GM18870 (cell line): ENCODE results near the gene MUC4.
"Not testable (repeated sequence)": the region's sequence is repeated elsewhere in the genome, so short reads cannot be mapped to it uniquely, and the experiment has no call there.

Experiments used
- ATAC-seq: cut with Tn5 transposase; IDR thresholded peaks from one replicate; pipeline ENCODE4 v1.9.1; 2021; ENCODE audit warnings: moderate library complexity; ENCODE audit not compliant: unreplicated experiment

MUC4 gene

GRCh38 chr3:195835791-195836190 lies 24.1 kb upstream of the MUC4 start:
- ATAC-seq, result no peak

- no peak for ATAC-seq
Measured at GRCh38 chr3:195834675-195835583, 23.2 kb upstream of the MUC4 start.

- ATAC-seq, result no peak
Measured at GRCh38 chr3:195829897-195830254, 18.1 kb upstream of the MUC4 start.

GRCh38 chr3:195828762-195829161 lies 17.0 kb upstream of the MUC4 start:
- ATAC-seq, result no peak

GRCh38 chr3:195825857-195826804 lies 14.4 kb upstream of the MUC4 start:
- no peak for ATAC-seq

- no peak for ATAC-seq
Measured at GRCh38 chr3:195825191-195825588, 13.5 kb upstream of the MUC4 start.

GRCh38 chr3:195824425-195825190 lies 12.9 kb upstream of the MUC4 start:
- not testable (repeated sequence) for ATAC-seq

- ATAC-seq, result no peak
Measured at GRCh38 chr3:195823999-195824398, 12.3 kb upstream of the MUC4 start.

- ATAC-seq, result no peak
Measured at GRCh38 chr3:195823280-195823679, 11.6 kb upstream of the MUC4 start.

- ATAC-seq, result no peak
Measured at GRCh38 chr3:195822131-195822696, 10.5 kb upstream of the MUC4 start.

GRCh38 chr3:195821403-195822130 lies 9.8 kb upstream of the MUC4 start:
- no peak for ATAC-seq

- ATAC-seq, result no peak
Measured at GRCh38 chr3:195820901-195821300, 9.2 kb upstream of the MUC4 start.

- ATAC-seq, result no peak
Measured at GRCh38 chr3:195820186-195820585, 8.5 kb upstream of the MUC4 start.

GRCh38 chr3:195818301-195818700 lies 6.6 kb upstream of the MUC4 start:
- no peak for ATAC-seq

GRCh38 chr3:195817578-195818135 lies 5.9 kb upstream of the MUC4 start:
- ATAC-seq, result no peak

GRCh38 chr3:195816276-195816913 lies 4.7 kb upstream of the MUC4 start:
- not testable (repeated sequence) for ATAC-seq

- no peak for ATAC-seq
Measured at GRCh38 chr3:195815169-195815771, 3.5 kb upstream of the MUC4 start.

GRCh38 chr3:195813916-195814640 lies 2.3 kb upstream of the MUC4 start:
- no peak for ATAC-seq
